ENCODE measurements around the gene TXLNB. TPM values are rescaled to one million over a fixed set of nuclear protein-coding genes. Genes with fewer than 3 reads are reported as not detected.
A peak's percentile ranks its signal among the peaks of the same experiment; 100 is the strongest.

Gene TXLNB
- total and polyA plus RNA-seq, 2 of the 13 experiments (the other 11 are each of a cell fraction or from before 2014, with no cell fraction given): not detected

DNA sequence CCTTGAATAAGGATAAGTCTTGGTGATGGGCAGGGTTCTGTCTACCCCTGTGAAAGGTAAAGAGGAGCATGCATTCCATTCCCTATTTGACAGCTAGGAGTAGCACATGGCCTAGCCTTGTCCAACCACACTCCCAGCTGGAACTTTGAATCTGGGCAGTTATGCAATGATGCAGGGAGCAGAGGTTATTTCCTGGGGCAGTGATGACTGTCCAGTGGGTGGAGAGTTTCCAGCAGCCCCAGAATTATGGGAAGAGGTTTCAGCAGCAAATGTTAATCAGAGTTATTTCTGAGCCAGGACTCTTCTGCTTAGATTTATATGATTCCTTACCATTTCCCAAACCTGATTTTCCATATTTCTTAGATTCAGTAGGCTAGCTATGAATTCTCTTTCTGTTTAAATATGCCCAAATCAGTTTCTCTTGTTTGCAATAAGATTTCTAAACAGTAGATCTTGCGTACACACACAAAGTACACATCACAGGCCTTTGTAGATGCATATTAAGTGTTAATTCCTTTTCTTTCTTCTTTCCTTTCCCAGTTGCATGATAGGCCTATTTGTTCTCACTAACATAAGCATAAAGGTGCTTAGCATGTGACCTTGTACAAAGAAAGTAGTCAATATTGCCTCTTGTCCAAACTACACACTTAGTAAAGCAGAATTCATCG, 17.3 kb upstream of the TXLNB start (continued):
- TF ChIP-seq, protein P1, sequence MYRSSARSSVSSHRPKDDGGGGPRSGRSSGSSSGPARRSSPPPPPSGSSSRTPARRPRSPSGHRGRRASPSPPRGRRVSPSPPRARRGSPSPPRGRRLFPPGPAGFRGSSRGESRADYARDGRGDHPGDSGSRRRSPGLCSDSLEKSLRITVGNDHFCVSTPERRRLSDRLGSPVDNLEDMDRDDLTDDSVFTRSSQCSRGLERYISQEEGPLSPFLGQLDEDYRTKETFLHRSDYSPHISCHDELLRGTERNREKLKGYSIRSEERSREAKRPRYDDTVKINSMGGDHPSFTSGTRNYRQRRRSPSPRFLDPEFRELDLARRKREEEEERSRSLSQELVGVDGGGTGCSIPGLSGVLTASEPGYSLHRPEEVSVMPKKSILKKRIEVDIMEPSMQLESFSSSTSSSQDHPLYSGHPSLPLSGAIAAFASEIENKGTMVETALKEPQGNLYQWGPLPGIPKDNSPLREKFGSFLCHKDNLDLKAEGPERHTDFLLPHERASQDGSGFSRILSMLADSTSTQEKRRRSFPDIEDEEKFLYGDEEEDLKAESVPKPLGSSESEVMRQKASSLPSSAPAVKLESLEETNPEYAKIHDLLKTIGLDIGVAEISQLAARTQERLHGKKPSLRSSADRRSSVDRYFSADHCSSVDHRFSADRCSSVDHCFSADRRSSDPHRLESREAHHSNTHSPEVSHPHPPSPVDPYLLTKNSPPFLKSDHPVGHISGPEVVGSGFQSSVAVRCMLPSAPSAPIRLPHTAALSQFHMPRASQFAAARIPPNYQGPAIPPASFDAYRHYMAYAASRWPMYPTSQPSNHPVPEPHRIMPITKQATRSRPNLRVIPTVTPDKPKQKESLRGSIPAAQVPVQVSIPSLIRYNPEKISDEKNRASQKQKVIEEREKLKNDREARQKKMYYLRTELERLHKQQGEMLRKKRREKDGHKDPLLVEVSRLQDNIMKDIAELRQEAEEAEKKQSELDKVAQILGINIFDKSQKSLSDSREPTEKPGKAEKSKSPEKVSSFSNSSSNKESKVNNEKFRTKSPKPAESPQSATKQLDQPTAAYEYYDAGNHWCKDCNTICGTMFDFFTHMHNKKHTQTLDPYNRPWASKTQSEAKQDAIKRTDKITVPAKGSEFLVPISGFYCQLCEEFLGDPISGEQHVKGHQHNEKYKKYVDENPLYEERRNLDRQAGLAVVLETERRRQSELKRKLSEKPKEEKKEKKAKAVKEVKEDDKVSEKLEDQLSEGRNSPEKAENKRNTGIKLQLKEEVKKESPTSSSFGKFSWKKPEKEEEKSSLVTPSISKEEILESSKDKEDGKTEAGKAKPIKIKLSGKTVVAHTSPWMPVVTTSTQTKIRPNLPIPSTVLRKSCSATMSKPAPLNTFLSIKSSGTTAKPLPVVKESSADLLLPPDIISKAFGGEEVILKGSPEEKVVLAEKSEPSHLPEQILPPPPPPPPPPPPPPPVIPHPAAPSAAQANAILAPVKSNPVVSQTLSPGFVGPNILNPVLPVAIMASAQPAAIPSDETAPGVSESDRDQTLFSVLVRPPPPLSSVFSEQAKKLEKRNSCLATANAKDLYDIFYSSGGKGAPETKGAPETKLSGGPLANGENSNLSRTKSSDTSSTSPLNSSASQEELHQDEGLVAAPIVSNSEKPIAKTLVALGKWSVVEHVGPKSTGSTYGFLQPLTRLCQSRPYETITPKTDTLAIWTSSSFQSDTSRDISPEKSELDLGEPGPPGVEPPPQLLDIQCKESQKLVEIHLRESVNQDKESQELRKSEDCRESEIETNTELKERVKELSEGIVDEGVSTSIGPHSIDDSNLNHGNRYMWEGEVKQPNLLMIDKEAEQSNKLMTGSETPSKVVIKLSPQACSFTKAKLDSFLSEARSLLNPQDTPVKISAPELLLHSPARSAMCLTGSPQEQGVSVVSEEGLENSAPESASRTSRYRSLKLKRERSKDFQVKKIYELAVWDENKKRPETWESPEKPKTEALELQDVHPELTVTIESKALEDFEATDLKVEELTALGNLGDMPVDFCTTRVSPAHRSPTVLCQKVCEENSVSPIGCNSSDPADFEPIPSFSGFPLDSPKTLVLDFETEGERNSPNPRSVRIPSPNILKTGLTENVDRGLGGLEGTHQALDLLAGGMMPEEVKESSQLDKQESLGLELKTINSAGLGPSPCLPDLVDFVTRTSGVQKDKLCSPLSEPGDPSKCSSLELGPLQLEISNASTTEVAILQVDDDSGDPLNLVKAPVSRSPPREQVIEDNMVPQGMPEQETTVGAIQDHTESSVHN (CRISPR knock-in tag; IDR thresholded peaks at IDR 0.05): no peak
- TF ChIP-seq KDM2A (CRISPR knock-in tag; IDR thresholded peaks at IDR 0.05; ENCODE audit: borderline replicate concordance, low read depth): no peak
- TF ChIP-seq, protein P2, sequence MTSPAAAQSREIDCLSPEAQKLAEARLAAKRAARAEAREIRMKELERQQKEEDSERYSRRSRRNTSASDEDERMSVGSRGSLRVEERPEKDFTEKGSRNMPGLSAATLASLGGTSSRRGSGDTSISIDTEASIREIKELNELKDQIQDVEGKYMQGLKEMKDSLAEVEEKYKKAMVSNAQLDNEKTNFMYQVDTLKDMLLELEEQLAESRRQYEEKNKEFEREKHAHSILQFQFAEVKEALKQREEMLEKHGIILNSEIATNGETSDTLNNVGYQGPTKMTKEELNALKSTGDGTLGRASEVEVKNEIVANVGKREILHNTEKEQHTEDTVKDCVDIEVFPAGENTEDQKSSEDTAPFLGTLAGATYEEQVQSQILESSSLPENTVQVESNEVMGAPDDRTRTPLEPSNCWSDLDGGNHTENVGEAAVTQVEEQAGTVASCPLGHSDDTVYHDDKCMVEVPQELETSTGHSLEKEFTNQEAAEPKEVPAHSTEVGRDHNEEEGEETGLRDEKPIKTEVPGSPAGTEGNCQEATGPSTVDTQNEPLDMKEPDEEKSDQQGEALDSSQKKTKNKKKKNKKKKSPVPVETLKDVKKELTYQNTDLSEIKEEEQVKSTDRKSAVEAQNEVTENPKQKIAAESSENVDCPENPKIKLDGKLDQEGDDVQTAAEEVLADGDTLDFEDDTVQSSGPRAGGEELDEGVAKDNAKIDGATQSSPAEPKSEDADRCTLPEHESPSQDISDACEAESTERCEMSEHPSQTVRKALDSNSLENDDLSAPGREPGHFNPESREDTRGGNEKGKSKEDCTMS (CRISPR knock-in tag; conservative IDR thresholded peaks at IDR 0.05): no peak
- TF ChIP-seq, protein P3, sequence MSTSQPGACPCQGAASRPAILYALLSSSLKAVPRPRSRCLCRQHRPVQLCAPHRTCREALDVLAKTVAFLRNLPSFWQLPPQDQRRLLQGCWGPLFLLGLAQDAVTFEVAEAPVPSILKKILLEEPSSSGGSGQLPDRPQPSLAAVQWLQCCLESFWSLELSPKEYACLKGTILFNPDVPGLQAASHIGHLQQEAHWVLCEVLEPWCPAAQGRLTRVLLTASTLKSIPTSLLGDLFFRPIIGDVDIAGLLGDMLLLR (CRISPR knock-in tag; IDR thresholded peaks at IDR 0.05): no peak
- TF ChIP-seq, protein P4, sequence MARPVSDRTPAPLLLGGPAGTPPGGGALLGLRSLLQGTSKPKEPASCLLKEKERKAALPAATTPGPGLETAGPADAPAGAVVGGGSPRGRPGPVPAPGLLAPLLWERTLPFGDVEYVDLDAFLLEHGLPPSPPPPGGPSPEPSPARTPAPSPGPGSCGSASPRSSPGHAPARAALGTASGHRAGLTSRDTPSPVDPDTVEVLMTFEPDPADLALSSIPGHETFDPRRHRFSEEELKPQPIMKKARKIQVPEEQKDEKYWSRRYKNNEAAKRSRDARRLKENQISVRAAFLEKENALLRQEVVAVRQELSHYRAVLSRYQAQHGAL (CRISPR knock-in tag; IDR thresholded peaks at IDR 0.05; ENCODE audit: not compliant biosample characterization): no peak
- TF ChIP-seq, protein P5, sequence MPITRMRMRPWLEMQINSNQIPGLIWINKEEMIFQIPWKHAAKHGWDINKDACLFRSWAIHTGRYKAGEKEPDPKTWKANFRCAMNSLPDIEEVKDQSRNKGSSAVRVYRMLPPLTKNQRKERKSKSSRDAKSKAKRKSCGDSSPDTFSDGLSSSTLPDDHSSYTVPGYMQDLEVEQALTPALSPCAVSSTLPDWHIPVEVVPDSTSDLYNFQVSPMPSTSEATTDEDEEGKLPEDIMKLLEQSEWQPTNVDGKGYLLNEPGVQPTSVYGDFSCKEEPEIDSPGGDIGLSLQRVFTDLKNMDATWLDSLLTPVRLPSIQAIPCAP (CRISPR knock-in tag; IDR thresholded peaks at IDR 0.05; ENCODE audit: low read depth): no peak
- TF ChIP-seq ZNF317 (CRISPR knock-in tag; IDR thresholded peaks at IDR 0.05): no peak
- TF ChIP-seq, protein P6, sequence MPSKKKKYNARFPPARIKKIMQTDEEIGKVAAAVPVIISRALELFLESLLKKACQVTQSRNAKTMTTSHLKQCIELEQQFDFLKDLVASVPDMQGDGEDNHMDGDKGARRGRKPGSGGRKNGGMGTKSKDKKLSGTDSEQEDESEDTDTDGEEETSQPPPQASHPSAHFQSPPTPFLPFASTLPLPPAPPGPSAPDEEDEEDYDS (CRISPR knock-in tag; IDR thresholded peaks at IDR 0.05): 0 out of 2 replicates have a peak, but pooled peaks have one; percentile 27
- TF ChIP-seq SALL2 (CRISPR knock-in tag; IDR thresholded peaks at IDR 0.05): no peak
- TF ChIP-seq ZNF3 (CRISPR knock-in tag; IDR thresholded peaks at IDR 0.05): no peak
- no peak for TF ChIP-seq FOXP1 (IDR thresholded peaks at IDR 0.05)
- TF ChIP-seq FOXP1 (CRISPR knock-in tag; IDR thresholded peaks at IDR 0.05): peak; percentile 25; the same call in 1 of the 2 replicates
- no peak for TF ChIP-seq ZNF530 (CRISPR knock-in tag; IDR thresholded peaks at IDR 0.05; ENCODE audit: low read depth)

Measured in HepG2 (cell line).